Endothelial cell of umbilical vein (primary cell): ENCODE data around the gene XYLT1. TPM values are rescaled to one million over a fixed set of nuclear protein-coding genes. Genes with fewer than 3 reads are reported as not detected.

Experiments used
- BruUV-seq: library from RNA; stranded (reverse); fragments of 400-500 nt; replicated peaks from 2 replicates; lab custom pipeline; 2021; lab: Mats Ljungman, UMichigan
- CTCF ChIA-PET: fragments of 300-600, 350-600 bp; sonication (Branson Sonifier 250); formaldehyde crosslinking; loops from one replicate; lab custom pipeline; 2021; ENCODE audit warnings: antibody characterized with exemption, inconsistent platforms; lab: Charles Lee
- POLR2A ChIA-PET: fragments of 300-600, 350-600 bp; sonication (Branson Sonifier 250); formaldehyde crosslinking; loops from one replicate; lab custom pipeline; 2021; ENCODE audit warnings: antibody characterized with exemption, inconsistent platforms; lab: Charles Lee
- DNase-seq: peaks from one replicate; pipeline ENCODE4 v3.0.0-alpha.2; 2011; ENCODE audit warnings: low read depth, low spot score
- FAIRE-seq: peaks from 2 replicates; lab custom pipeline; 2011; peaks lifted over from hg19 to GRCh38; lab: Jason Lieb, UNC
- H2AFZ ChIP-seq: 2 replicates; pipeline ENCODE4 v1.6.0; 2012; ENCODE audit warnings: low read depth, low read length, control low read depth, inconsistent platforms
- H3K27ac ChIP-seq: 2 replicates; pipeline ENCODE4 v1.5.1; 2011; ENCODE audit warnings: low read depth, mild to moderate bottlenecking, control low read depth, low read length, moderate library complexity; ENCODE audit not compliant: insufficient read depth
- H3K27me3 ChIP-seq, 2 experiments: 2 replicates each; pipeline versions ENCODE4 v1.6.0 to v1.6.1; 2011; ENCODE audit warnings: low read length in 2 of 2, mixed read lengths in 1 of 2; ENCODE audit not compliant: control insufficient read depth in 2 of 2, insufficient read depth in 2 of 2
- H3K36me3 ChIP-seq, 2 experiments: 2 replicates in 1 of 2; 3 replicates in 1 of 2; pipeline ENCODE4 v1.5.1; 2011; ENCODE audit warnings: low read length in 2 of 2, mild to moderate bottlenecking in 1 of 2, moderate library complexity in 1 of 2; ENCODE audit not compliant: control insufficient read depth in 2 of 2, insufficient read depth in 2 of 2; ENCODE audit errors: extremely low read depth in 1 of 2
- H3K4me1 ChIP-seq: 3 replicates; pipeline ENCODE4 v1.5.1; 2011; ENCODE audit warnings: mild to moderate bottlenecking, low read length; ENCODE audit not compliant: control insufficient read depth, insufficient read depth; ENCODE audit errors: extremely low read depth
- H3K4me2 ChIP-seq: 2 replicates; pipeline ENCODE4 v1.6.1; 2011; ENCODE audit warnings: low read length, control low read depth, mixed read lengths; ENCODE audit not compliant: insufficient read depth
- H3K4me3 ChIP-seq, 3 experiments: fragments of 200-600 bp in 1 of 3; sonication (generic), shearing (Covaris generic) in 1 of 3; replicated peaks in 1 of 3; 2 replicates each; pipeline ENCODE4 v1.5.1; 2011 to 2016; ENCODE audit warnings: control low read depth in 3 of 3, low read length in 3 of 3, mild to moderate bottlenecking in 2 of 3, inconsistent platforms in 1 of 3, low read depth in 1 of 3, moderate library complexity in 1 of 3; ENCODE audit not compliant: insufficient read depth in 1 of 3
- H3K79me2 ChIP-seq: 2 replicates; pipeline ENCODE4 v1.6.0; 2012; ENCODE audit warnings: low read length, inconsistent platforms; ENCODE audit not compliant: control insufficient read depth, insufficient read depth
- H3K9ac ChIP-seq: replicated peaks from 2 replicates; pipeline ENCODE3; 2011; ENCODE audit warnings: low read length, control low read depth; ENCODE audit not compliant: insufficient read depth; ENCODE audit errors: extremely low read depth
- H3K9me1 ChIP-seq: replicated peaks from 3 replicates; pipeline ENCODE4 v1.6.0; 2011; ENCODE audit warnings: mild to moderate bottlenecking, low read length; ENCODE audit not compliant: control insufficient read depth, insufficient read depth; ENCODE audit errors: extremely low read depth
- H3K9me3 ChIP-seq: replicated peaks from 2 replicates; pipeline ENCODE4 v1.5.1; 2012; ENCODE audit warnings: low read length, inconsistent platforms; ENCODE audit not compliant: control insufficient read depth, insufficient read depth
- H4K20me1 ChIP-seq: replicated peaks from 2 replicates; pipeline ENCODE3; 2011; ENCODE audit warnings: mild to moderate bottlenecking, low read length; ENCODE audit not compliant: control insufficient read depth, insufficient read depth; ENCODE audit errors: extremely low read depth
- EZH2 ChIP-seq: IDR thresholded peaks from 2 replicates; pipeline ENCODE4 v1.6.1; 2012; ENCODE audit warnings: borderline replicate concordance, low read depth, mild to moderate bottlenecking, moderate library complexity, low read length, inconsistent platforms; ENCODE audit not compliant: severe bottlenecking
- FOS ChIP-seq: IDR thresholded peaks from 2 replicates; pipeline ENCODE4 v1.6.1; 2011; ENCODE audit warnings: mild to moderate bottlenecking, low read length, moderate library complexity, borderline replicate concordance; ENCODE audit not compliant: insufficient read depth
- JUN ChIP-seq: IDR thresholded peaks from 2 replicates; pipeline ENCODE4 v1.6.1; 2011; ENCODE audit warnings: borderline replicate concordance, low read depth; ENCODE audit not compliant: insufficient read length, insufficient read depth
- MAX ChIP-seq: IDR thresholded peaks from 2 replicates; pipeline ENCODE4 v1.6.1; 2011; ENCODE audit not compliant: insufficient read depth, insufficient read length
- MYC ChIP-seq: IDR thresholded peaks from one replicate; pipeline ENCODE4 v1.6.1; 2011; ENCODE audit warnings: mild to moderate bottlenecking, low read depth, low read length
- POLR2A ChIP-seq: IDR thresholded peaks from 2 replicates; pipeline ENCODE4 v1.6.1; 2012; ENCODE audit warnings: low read depth, mild to moderate bottlenecking, control low read depth, low read length
- dilution Hi-C: fragments of 300-500 bp; cut with MboI; formaldehyde crosslinking; loops from one replicate; pipeline ENCODE4 v1.15.0; 2019; ENCODE audit warnings: low sequenced_read_pairs; ENCODE audit not compliant: extremely low pct_ligation_motif_present
- intact Hi-C: fragments of 100-400 bp; cut with micrococcal nuclease; formaldehyde crosslinking; loops from one replicate; pipeline ENCODE4 v1.10.0; 2022
- polyA plus RNA-seq, 4 experiments: library from polyadenylated mRNA; depleted of rRNA in 3 of 4; stranded (reverse) in 3 of 4; unstranded in 1 of 4; fragments of >200 nt; gene quantifications; 2 replicates each; pipeline versions ENCODE4 v1.2.1 to v1.2.3, GENCODE V29; 2011 to 2012; ENCODE audit warnings: missing spikeins in 1 of 4
- total RNA-seq: library from RNA; stranded (reverse); gene quantifications from 2 replicates; pipeline ENCODE4 v1.2.3, GENCODE V29; 2021

XYLT1 gene
- total and polyA plus RNA-seq, 2 donors (not counting 3 experiments of a cell fraction or from before 2014, with no cell fraction given): 0.63 to 2.9 TPM

- no peaks in the 10 kb centered on the region for H4K20me1 ChIP-seq
- BruUV-seq: no TSS peak
- POLR2A ChIA-PET: no interaction called here
- no peaks in the 10 kb centered on the region for H3K27me3 ChIP-seq
- FAIRE-seq (no peak), DNase-seq (no peak)
- TF ChIP-seq EZH2 (no peak), MYC (no peak), JUN (no peak), MAX (no peak), POLR2A (no peak)
- H3K9ac ChIP-seq: no peak overlapping the region
- no peak overlapping the region for H3K4me3 ChIP-seq
- no peak overlapping the region for H3K27ac ChIP-seq
- H3K4me1 ChIP-seq: no peaks in the 10 kb centered on the region
- CTCF ChIA-PET: no interaction called here
- dilution Hi-C loops (no loop called here), intact Hi-C loops (no loop called here)
- no peaks in the 10 kb centered on the region for H3K9me1 ChIP-seq
- H3K79me2 ChIP-seq: no peaks in the 10 kb centered on the region
- H3K9me3 ChIP-seq: no peaks in the 10 kb centered on the region
- no peak overlapping the region for H2AFZ ChIP-seq
- no peak overlapping the region for H3K4me2 ChIP-seq
- no peaks in the 10 kb centered on the region for H3K36me3 ChIP-seq
Observed at GRCh38 chr16:17323171-17323570, 147.6 kb downstream of the XYLT1 start.

GRCh38 chr16:17321824-17322223 lies 148.9 kb downstream of the XYLT1 start:
- Histone ChIP-seq H3K9me1 (no peaks in the 10 kb centered on the region), H3K9me3 (no peaks in the 10 kb centered on the region), H3K27ac (no peak overlapping the region), H2AFZ (no peak overlapping the region), H3K79me2 (no peaks in the 10 kb centered on the region), H3K36me3 (no peaks in the 10 kb centered on the region), H3K27me3 (no peaks in the 10 kb centered on the region), H3K4me1 (no peaks in the 10 kb centered on the region), H3K4me2 (no peak overlapping the region), H4K20me1 (no peaks in the 10 kb centered on the region), H3K9ac (no peak overlapping the region), H3K4me3 (no peak overlapping the region)
- DNase-seq (no peak), FAIRE-seq (no peak)
- BruUV-seq: no TSS peak
- TF ChIP-seq FOS: no peak
- intact Hi-C loops: no loop called here
- POLR2A ChIA-PET: no interaction called here
- CTCF ChIA-PET: no interaction called here
- dilution Hi-C loops: no loop called here
